Activated CD8-positive, alpha-beta memory T cell treated with anti-CD3 and anti-CD28 coated beads for 4 hours (primary cell): Measurements from ENCODE around the gene FAM13A.

Experiments used
- DNase-seq, 2 donors: peaks; one replicate each; pipeline ENCODE4 v3.0.0-alpha.2; 2020; ENCODE audit warnings: low read depth in 2 of 2

The FAM13A gene

DNA sequence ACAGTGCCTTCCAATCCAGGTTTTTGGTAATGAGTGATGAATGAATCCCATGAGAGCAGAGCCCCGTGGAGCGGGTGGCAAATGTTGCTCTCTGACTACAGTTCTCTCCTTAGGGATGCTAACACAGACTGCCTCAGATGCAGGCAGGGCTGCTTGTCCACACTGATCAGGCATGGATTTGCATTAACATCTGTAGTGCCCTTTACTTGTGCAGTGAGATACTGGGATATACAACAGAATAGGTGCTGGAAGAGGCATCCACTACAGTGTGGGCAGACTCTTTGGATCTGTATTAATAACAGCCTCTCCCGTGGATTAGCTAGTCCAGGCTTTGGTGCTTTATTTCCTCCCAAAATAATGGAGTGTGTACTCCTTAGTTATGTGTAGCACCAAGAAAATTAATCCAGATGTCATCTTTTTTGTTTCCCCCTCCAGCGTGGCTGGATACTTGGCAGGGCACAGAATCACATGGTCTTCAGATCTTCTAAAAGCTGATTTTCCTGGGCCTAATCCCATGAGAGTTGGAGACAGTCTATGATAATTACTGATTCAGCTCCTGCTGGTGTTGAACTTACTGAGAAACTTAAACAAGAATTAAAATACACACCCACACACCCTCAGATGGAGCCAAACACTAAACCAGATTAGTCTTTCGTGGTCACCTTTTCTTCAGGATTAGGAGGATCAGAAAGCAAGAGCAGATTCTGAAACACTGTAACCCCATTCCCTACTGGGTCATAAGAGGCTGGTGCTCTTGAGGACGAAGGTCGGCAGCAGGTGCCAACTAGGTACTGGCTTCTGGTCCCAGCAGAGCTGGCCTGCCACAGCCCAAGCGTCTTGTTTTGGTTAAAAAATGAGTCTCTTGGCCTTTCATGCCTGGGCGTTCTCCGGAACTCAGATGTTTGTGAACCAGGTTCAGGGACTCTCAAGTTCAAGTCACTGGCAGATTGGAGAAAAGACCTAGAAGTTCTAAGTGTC, 336.2 kb downstream of the FAM13A start:
- DNase-seq = no peak

GRCh38 chr4:88719381-88719780, 337.6 kb downstream of the FAM13A start:
- no peak for DNase-seq

- DNase-seq = no peak
These were observed 338.9 kb downstream of the FAM13A start for GRCh38 chr4:88718098-88718497.

DNA sequence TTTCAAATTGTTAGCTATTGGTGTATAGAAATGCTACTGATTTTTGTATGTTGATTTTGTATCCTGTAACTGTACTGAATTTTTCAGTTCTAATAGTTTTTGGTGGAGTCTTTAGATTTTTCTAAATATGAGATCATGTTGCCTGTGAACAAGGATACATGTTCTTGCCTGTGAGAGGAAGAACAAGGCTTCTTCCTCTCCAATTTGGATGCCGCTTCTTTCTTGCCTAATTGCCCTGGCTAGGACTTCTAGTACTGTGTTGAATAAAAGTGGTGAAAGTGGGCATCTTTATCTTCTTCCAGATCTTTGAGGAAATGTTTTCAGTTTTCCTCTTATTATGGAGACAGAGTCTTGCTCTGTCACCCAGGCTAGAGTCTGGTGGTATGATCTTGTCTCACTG, 343.2 kb downstream of the FAM13A start:
- DNase-seq = no peak

DNA sequence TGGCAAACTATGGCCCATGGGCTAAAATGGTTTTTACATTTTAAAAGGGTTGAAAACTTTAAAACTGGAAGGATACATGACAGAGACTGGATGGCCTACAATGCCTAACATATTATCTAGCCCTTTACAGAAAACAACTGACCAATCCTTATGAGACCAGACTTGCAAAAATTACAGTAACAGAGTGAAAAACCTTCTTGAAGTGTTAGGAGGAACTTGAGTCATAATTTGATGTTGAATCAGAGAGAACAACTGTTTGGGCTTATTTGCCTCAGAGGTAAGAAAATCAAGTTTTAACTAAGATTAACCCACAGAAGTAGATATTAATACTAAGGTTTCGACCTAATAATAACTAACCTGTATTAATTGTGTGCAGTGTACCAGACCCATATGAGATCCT, 347.0 kb downstream of the FAM13A start:
- DNase-seq = no peak

- DNase-seq = no peak
These were observed 350.4 kb downstream of the FAM13A start for GRCh38 chr4:88706574-88706973.

- DNase-seq = no peak
These were observed 351.0 kb downstream of the FAM13A start for GRCh38 chr4:88705805-88706492.

- DNase-seq = no peak
These were observed 351.8 kb downstream of the FAM13A start for GRCh38 chr4:88705223-88705622.

GRCh38 chr4:88702782-88703181, 354.2 kb downstream of the FAM13A start:
- no peak for DNase-seq

- DNase-seq = no peak
These were observed 358.5 kb downstream of the FAM13A start for GRCh38 chr4:88698519-88698918.

DNA sequence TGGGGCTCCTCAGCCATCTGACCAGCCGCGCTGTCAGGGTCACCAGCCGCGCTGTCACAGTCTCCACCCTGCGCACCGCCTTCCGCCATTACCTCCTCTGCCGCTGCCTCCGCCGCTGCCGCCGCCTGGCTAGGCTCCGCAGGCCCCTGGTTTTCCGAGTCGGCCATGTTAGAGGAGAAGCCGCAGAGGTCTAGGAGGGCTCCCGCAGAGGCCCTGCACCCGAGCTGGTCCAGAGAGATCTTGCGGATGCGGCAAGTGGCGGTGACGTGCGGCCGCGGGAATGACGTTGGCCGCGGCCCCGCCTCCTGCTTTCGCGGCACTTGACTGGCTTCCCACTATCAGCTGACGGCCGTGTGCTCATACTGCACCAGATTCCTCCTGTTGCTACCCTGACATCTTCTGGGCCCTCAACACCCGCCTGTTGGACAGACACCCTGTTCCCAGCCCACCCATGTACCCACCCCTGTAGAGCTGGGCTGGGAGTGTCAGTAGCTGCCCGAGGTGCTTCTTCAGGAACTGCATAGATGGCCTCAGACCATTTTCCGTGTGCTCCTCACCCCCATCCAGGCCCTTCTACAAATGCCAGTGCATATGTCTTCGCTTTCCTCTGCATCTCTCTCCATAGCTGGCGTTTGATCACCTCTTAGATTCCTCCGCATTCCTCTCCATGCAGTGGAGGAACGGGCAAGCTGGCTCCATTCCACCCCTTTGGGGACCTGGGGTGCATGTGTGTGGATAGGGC, 359.2 kb downstream of the FAM13A start, which contains the start of gene NAP1L5:
Gene NAP1L5 (minus strand): TSS at position 242 of the 742 bp plus-strand sequence. CDS start 75 bp downstream, at position 167.
- peak; percentile 31 to 33 for DNase-seq

DNA sequence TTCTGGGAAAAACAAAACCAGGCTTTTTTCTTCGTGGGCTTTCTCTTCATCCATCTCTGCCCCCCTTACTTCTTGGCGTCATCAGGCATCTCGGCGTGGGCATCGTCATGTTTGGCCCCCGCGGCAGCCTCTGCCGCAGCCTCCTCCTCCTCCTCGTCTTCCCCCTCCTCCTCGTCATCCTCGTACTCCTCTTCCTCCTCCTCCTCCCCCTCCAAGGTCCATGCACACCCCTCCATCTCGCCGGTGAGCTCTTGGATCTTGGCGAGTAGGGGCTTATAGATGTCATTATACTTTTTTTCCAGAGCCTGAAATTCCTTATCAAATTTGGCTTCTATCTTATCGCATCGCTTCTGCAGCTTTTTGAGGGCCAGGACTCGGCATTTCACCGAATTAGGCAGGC, 359.8 kb downstream of the FAM13A start:
- DNase-seq = no peak

DNA sequence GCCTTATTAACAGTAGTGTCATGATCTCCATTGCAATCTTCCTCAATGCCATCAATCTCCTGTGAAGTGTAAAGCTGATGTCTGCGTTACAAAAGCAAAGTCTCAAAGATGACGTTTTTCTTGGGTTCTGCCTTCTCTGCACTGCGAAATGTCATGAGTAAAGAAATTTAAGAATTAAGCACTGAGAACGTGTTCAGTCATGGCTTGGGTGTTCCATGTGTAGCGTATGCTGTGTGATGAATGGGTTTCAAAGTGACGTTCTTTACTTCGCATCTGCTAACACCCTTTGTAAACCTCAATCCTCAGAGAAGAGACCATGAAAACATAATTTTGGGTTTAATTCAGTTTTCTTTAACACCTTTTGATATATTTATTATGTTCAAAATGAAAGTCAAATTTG, 360.4 kb downstream of the FAM13A start:
- DNase-seq = no peak

DNA sequence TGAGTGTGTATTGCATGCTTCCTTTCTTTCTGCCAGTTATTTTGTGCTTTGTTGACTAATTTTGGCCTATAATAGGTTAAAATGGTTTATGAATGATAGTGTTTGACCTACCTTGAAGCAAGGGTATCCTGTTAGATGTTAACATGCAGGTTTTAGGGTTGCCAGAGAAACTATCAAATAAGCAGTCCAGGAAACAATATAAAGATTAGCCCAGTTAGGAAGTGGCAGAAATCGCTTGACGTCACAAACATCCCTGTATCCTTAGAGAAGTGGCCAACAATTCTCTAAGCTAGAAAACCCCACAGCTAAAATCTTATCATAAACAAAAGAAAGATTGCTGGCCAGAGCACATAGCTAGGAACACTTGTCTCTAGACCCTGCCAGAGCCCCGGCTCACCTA, 363.2 kb downstream of the FAM13A start:
- no peak for DNase-seq

DNA sequence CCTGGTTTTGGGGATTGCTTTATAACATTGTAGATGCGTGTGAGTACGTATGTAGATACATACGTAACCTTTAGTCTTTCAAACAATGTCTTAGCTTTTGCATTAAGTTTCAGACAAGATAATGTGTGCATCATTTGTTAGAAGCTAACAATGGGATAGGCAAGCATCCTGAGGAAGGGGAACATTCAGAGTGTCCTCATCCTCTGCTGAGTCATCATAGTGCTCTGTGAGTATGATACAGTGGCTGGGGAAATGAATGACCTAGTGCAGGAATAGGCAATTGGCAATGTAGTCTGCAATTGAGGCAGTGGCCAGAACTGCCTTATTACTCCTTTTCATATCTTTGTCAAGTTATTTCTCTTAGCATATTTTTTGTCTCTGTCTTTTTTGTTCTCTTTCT, 366.6 kb downstream of the FAM13A start:
- no peak for DNase-seq

DNA sequence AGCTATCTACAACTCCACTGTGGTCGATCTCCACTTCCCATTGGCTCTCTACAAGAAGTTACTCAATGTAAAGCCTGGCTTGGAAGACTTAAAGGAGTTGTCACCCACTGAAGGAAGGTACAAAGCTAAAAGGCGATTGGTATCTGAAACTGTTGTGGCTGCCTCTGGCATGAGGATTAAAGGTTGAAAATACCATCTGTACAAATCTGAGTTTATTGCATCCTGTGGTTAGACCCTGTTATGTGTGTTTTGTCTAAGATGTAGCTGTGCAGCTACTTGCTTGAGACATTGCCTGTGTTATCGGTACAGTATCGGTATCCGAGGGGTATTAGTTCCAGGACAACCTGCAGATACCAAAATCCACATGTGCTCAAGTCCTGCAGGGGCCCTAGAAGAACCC, 375.8 kb downstream of the FAM13A start:
- no peak for DNase-seq
